AG04449 (cell line): Measurements from ENCODE around the gene USP12.

ENCODE experiments used
- CTCF ChIA-PET: fragments of 350-600 bp; formaldehyde crosslinking; extraction: SDS; loops from one replicate; lab custom pipeline; 2021; ENCODE audit warnings: antibody characterized with exemption; lab: Yijun Ruan, JAX
- POLR2A ChIA-PET: fragments of 400-600, 350-600 bp; formaldehyde crosslinking; extraction: SDS; loops from one replicate; lab custom pipeline; 2020; ENCODE audit warnings: antibody characterized with exemption, inconsistent platforms; lab: Yijun Ruan, JAX
- DNase-seq: peaks from one replicate; pipeline ENCODE4 v3.0.0-alpha.2; 2010; ENCODE audit warnings: low read depth, low spot score
- H3K4me3 ChIP-seq: 2 replicates; pipeline ENCODE4 v1.5.1; 2011; ENCODE audit warnings: low read depth, mild to moderate bottlenecking, control low read depth, low read length
- CTCF ChIP-seq: IDR thresholded peaks from one replicate; pipeline ENCODE4 v1.5.1; 2011; ENCODE audit warnings: mild to moderate bottlenecking, moderate library complexity, low read length, control low read depth, inconsistent platforms; ENCODE audit not compliant: insufficient read depth; ENCODE audit errors: missing control alignments

USP12 gene

GRCh38 chr13:27188239-27188638 is 16.6 kb upstream of the USP12 start:
- CTCF ChIA-PET, result interaction anchor here (0.9 kb wide), 1 partner anchor 12 kb away, joined by 3 read pairs; no protein-coding TSS in a partner anchor
- H3K4me3 ChIP-seq, result no peak overlapping the region
- POLR2A ChIA-PET, result no interaction called here
- no peak for DNase-seq
- TF ChIP-seq CTCF, result no peak

GRCh38 chr13:27186295-27186694 is 14.7 kb upstream of the USP12 start:
- no peak for DNase-seq
- no peak for TF ChIP-seq CTCF
- POLR2A ChIA-PET, result no interaction called here

GRCh38 chr13:27183561-27184147 is 12.0 kb upstream of the USP12 start:
- no peak for TF ChIP-seq CTCF
- no peak overlapping the region for H3K4me3 ChIP-seq
- ChIA-PET POLR2A (interaction anchor here (1.6 kb wide), 2 partner anchors 11 to 87 kb away, joined by 4 to 5 read pairs; partner anchors contain the start of gene RASL11A), CTCF (interaction anchor here (0.6 to 1.8 kb wide), 5 partner anchors 11 to 198 kb away, joined by 3 to 4 read pairs (median 3); partner anchors contain the start of gene RASL11A)
- no peak for DNase-seq

More at GRCh38 chr13:27186295-27186694, 14.7 kb upstream of the USP12 start:
- no peak overlapping the region for H3K4me3 ChIP-seq
- CTCF ChIA-PET, result no interaction called here

GRCh38 chr13:27182844-27183497 is 11.4 kb upstream of the USP12 start:
- ChIA-PET CTCF (interaction anchor here (0.6 to 1.2 kb wide), 2 partner anchors 31 to 176 kb away, joined by 3 read pairs; no protein-coding TSS in a partner anchor), POLR2A (interaction anchor here (0.6 to 1.6 kb wide), 3 partner anchors 10 to 88 kb away, joined by 3 to 5 read pairs (median 4); partner anchors contain the start of gene RASL11A)
- no peak for DNase-seq
- H3K4me3 ChIP-seq, result no peak overlapping the region
- no peak for TF ChIP-seq CTCF

- CTCF ChIA-PET, result no interaction called here
- POLR2A ChIA-PET, result no interaction called here
- no peak for TF ChIP-seq CTCF
- DNase-seq, result no peak
- H3K4me3 ChIP-seq, result no peak overlapping the region
These were observed 10.4 kb upstream of the USP12 start for GRCh38 chr13:27182054-27182453.

- TF ChIP-seq CTCF, result no peak
- POLR2A ChIA-PET, result no interaction called here
- CTCF ChIA-PET, result interaction anchor here (1.0 kb wide), 1 partner anchor 192 kb away, joined by 3 read pairs; no protein-coding TSS in a partner anchor
- DNase-seq, result no peak
- no peak overlapping the region for H3K4me3 ChIP-seq
These were observed 6.2 kb upstream of the USP12 start for GRCh38 chr13:27177852-27178251.
